Activated naive CD4-positive, alpha-beta T cell treated with anti-CD3 and anti-CD28 coated beads, Interleukin-2, amount 50 U/mL, for 24 hours (primary cell): Measurements from ENCODE around the gene U2AF2.
A peak's percentile ranks its signal among the peaks of the same experiment; 100 is the strongest.

Experiments used
- H3K27ac Mint-ChIP-seq: one replicate; pipeline ENCODE4 v1.8.0; 2021; ENCODE audit warnings: mild to moderate bottlenecking, mixed read lengths
- H3K27me3 Mint-ChIP-seq: one replicate; pipeline ENCODE4 v1.8.0; 2021; ENCODE audit warnings: mixed read lengths
- H3K36me3 Mint-ChIP-seq: one replicate; pipeline ENCODE4 v1.8.0; 2021; ENCODE audit warnings: mixed read lengths
- H3K4me1 Mint-ChIP-seq: one replicate; pipeline ENCODE4 v1.8.0; 2021; ENCODE audit warnings: mixed read lengths
- H3K4me3 Mint-ChIP-seq: one replicate; pipeline ENCODE4 v1.8.0; 2021; ENCODE audit warnings: mild to moderate bottlenecking, mixed read lengths
- H3K9me3 Mint-ChIP-seq: one replicate; pipeline ENCODE4 v1.8.0; 2021; ENCODE audit warnings: mixed read lengths

Gene U2AF2

GRCh38 chr19:55617426-55617825 is 37.4 kb upstream of the U2AF2 start:
- Mint-ChIP-seq H3K9me3 (no peaks in the 10 kb centered on the region), H3K27ac (peak overlapping the region; percentile 55), H3K4me3 (no peak overlapping the region), H3K27me3 (no peaks in the 10 kb centered on the region), H3K36me3 (peaks cover 8% of the 10 kb centered on the region), H3K4me1 (peaks cover 26% of the 10 kb centered on the region)

DNA sequence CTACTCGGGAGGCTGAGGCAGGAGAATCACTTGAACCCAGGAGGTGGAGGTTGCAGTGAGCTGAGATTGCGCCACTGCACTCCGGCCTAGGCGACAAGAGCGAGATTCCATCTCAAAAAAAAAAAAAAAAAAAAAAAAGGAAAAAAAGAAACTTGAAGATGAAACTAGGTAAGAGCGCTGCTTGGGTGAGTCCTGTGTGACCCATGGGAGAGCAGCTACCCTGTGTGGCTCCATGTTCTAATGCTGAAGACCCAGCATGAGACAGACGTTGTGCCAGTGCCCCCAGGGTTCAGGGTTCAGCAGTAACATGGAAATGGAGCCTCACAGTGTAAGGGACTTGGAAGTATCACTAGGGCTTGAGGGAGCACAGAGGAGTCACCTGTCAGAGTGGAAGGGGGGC is 36.4 kb upstream of the U2AF2 start:
- H3K36me3 Mint-ChIP-seq = peaks cover 4% of the 10 kb centered on the region
- H3K9me3 Mint-ChIP-seq = no peaks in the 10 kb centered on the region
- H3K4me3 Mint-ChIP-seq = no peak overlapping the region
- no peak overlapping the region for H3K27ac Mint-ChIP-seq
- peaks cover 22% of the 10 kb centered on the region for H3K4me1 Mint-ChIP-seq
- no peaks in the 10 kb centered on the region for H3K27me3 Mint-ChIP-seq

GRCh38 chr19:55619286-55619685 is 35.5 kb upstream of the U2AF2 start:
- H3K36me3 Mint-ChIP-seq = peaks cover 6% of the 10 kb centered on the region
- no peak overlapping the region for H3K27ac Mint-ChIP-seq
- no peaks in the 10 kb centered on the region for H3K27me3 Mint-ChIP-seq
- no peaks in the 10 kb centered on the region for H3K9me3 Mint-ChIP-seq
- peaks cover 28% of the 10 kb centered on the region for H3K4me1 Mint-ChIP-seq
- no peak overlapping the region for H3K4me3 Mint-ChIP-seq

GRCh38 chr19:55620410-55621204 is 34.2 kb upstream of the U2AF2 start:
- peak overlapping the region; percentile 30 for H3K27ac Mint-ChIP-seq
- H3K36me3 Mint-ChIP-seq = peaks cover 5% of the 10 kb centered on the region
- H3K9me3 Mint-ChIP-seq = no peaks in the 10 kb centered on the region
- no peaks in the 10 kb centered on the region for H3K27me3 Mint-ChIP-seq
- H3K4me3 Mint-ChIP-seq = no peak overlapping the region
- H3K4me1 Mint-ChIP-seq = peaks cover 37% of the 10 kb centered on the region

GRCh38 chr19:55621205-55621672 is 33.6 kb upstream of the U2AF2 start:
- peaks cover 42% of the 10 kb centered on the region for H3K4me1 Mint-ChIP-seq
- no peaks in the 10 kb centered on the region for H3K9me3 Mint-ChIP-seq
- H3K27ac Mint-ChIP-seq = no peak overlapping the region

GRCh38 chr19:55621673-55622231 is 33.1 kb upstream of the U2AF2 start:
- H3K27me3 Mint-ChIP-seq = no peaks in the 10 kb centered on the region
- H3K4me3 Mint-ChIP-seq = no peak overlapping the region
- no peak overlapping the region for H3K27ac Mint-ChIP-seq
- H3K9me3 Mint-ChIP-seq = no peaks in the 10 kb centered on the region
- H3K36me3 Mint-ChIP-seq = peaks cover 5% of the 10 kb centered on the region
- peaks cover 47% of the 10 kb centered on the region for H3K4me1 Mint-ChIP-seq

More at GRCh38 chr19:55621205-55621672, 33.6 kb upstream of the U2AF2 start:
- H3K36me3 Mint-ChIP-seq = peaks cover 5% of the 10 kb centered on the region
- no peaks in the 10 kb centered on the region for H3K27me3 Mint-ChIP-seq
- no peak overlapping the region for H3K4me3 Mint-ChIP-seq

DNA sequence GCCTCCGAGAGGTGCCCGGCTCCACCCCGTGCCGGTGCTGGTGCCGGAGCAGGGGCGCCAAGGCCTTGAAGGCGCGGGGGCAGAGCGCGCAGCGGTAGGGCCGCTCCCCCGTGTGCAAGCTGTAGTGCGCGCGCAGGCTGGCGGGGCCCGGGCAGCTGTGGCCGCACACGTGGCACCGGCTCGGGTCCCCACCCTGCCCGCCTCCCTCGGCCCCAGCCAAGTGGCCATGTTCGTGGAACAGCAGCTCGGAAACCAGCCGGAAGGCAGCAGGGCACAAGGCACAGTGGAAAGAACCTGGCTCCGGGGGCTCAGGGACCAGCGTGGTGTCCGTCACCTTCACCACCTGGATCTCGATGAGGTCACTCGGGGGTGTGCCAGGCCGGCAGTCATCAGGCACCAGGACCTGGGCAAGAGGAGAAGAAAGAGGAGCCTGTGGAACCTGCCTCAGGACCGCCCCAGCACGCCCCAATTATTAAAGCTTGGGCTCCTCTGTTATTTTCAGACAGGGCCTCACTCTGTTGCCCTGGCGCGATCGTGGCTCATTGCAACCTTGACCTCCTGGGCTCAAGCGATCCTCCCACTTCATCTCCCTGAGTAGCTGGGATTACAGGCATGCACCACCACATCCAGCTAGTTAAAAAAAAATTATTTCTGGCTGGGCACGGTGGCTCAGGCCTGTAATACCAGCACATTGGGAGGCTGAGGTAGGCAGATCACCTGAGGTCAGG is 32.4 kb upstream of the U2AF2 start:
- Mint-ChIP-seq H3K27ac (no peak overlapping the region), H3K27me3 (no peaks in the 10 kb centered on the region), H3K9me3 (no peaks in the 10 kb centered on the region), H3K4me3 (no peak overlapping the region), H3K36me3 (peaks cover 3% of the 10 kb centered on the region), H3K4me1 (peaks cover 51% of the 10 kb centered on the region)

- no peaks in the 10 kb centered on the region for H3K27me3 Mint-ChIP-seq
- peak overlapping the region; percentile 31 for H3K27ac Mint-ChIP-seq
- H3K4me3 Mint-ChIP-seq = peak overlapping the region; percentile 7
- H3K4me1 Mint-ChIP-seq = peaks cover 51% of the 10 kb centered on the region
- peaks cover 2% of the 10 kb centered on the region for H3K36me3 Mint-ChIP-seq
- H3K9me3 Mint-ChIP-seq = no peaks in the 10 kb centered on the region
Measured at GRCh38 chr19:55623130-55623529, 31.7 kb upstream of the U2AF2 start.

DNA sequence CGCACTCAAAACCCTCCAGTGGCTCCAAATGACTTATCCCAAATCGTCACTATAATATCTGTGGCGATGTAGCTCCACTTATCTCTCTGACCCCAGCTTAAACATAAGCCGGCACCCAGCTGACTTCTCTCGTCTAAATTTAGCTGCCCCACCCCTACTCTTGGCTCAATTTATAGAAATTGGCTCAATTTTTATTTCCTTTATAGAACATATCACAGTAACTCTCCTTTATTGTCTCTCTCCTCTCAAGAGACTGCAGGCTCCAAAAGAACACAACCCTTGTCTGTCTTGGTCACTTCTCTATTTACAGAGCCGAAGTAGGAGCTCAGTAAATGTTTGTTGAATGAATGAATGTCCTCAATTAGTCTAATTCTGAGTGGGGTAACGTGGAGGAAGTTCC is 31.3 kb upstream of the U2AF2 start:
- H3K27ac Mint-ChIP-seq = peak overlapping the region; percentile 31
- peak overlapping the region; percentile 7 for H3K4me3 Mint-ChIP-seq
- H3K4me1 Mint-ChIP-seq = peaks cover 51% of the 10 kb centered on the region
- H3K27me3 Mint-ChIP-seq = no peaks in the 10 kb centered on the region
- no peaks in the 10 kb centered on the region for H3K9me3 Mint-ChIP-seq
- H3K36me3 Mint-ChIP-seq = peaks cover 2% of the 10 kb centered on the region

- peak within 1 kb of the TSS; percentile 98 for H3K27ac Mint-ChIP-seq
- peaks cover 2% of the 10 kb centered on the region for H3K36me3 Mint-ChIP-seq
- H3K4me3 Mint-ChIP-seq = peak within 1 kb of the TSS; percentile 89
- H3K4me1 Mint-ChIP-seq = peaks cover 51% of the 10 kb centered on the region
- H3K9me3 Mint-ChIP-seq = no peaks in the 10 kb centered on the region
- no peaks in the 10 kb centered on the region for H3K27me3 Mint-ChIP-seq
Measured at GRCh38 chr19:55624109-55625003, 30.5 kb upstream of the U2AF2 start, which contains the start of gene ZNF784. ZNF784 (minus strand) TSS chr19:55624566; CDS start chr19:55624561, 5 bp downstream.

- Mint-ChIP-seq H3K27ac (peak overlapping the region; percentile 98), H3K27me3 (no peaks in the 10 kb centered on the region), H3K4me3 (peak overlapping the region; percentile 89), H3K36me3 (peaks cover 2% of the 10 kb centered on the region), H3K9me3 (no peaks in the 10 kb centered on the region), H3K4me1 (peaks cover 46% of the 10 kb centered on the region)
Measured at GRCh38 chr19:55625004-55625326, 29.9 kb upstream of the U2AF2 start.

GRCh38 chr19:55626350-55626749 is 28.5 kb upstream of the U2AF2 start:
- Mint-ChIP-seq H3K36me3 (peaks cover 2% of the 10 kb centered on the region), H3K4me3 (peak overlapping the region; percentile 74), H3K9me3 (no peaks in the 10 kb centered on the region), H3K4me1 (peaks cover 33% of the 10 kb centered on the region), H3K27ac (peak overlapping the region; percentile 51), H3K27me3 (no peaks in the 10 kb centered on the region)

DNA sequence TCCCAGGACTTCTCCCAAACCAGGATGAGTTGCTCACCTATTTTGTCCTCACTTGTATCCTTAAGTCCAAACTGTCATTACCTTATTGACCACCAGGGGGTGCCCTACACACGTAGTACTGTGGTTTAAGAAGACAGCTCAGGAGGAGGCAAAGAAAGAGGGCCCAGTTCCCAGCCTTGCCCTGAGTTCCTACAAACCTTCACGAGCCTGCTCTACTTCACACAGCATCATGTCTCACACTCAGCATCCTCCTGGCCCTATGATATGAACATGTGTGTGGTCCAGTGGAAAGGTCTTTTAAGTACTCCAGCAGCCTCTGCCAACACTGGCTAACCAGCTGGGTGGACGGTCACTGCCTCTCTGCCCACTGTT is 22.4 kb upstream of the U2AF2 start:
- Mint-ChIP-seq H3K27ac (peak overlapping the region; percentile 76), H3K27me3 (no peaks in the 10 kb centered on the region), H3K4me3 (peak overlapping the region; percentile 12), H3K4me1 (peaks cover 44% of the 10 kb centered on the region), H3K9me3 (no peaks in the 10 kb centered on the region), H3K36me3 (peaks cover 7% of the 10 kb centered on the region)

- Mint-ChIP-seq H3K9me3 (no peaks in the 10 kb centered on the region), H3K27me3 (no peaks in the 10 kb centered on the region), H3K4me3 (no peak overlapping the region), H3K36me3 (peaks cover 12% of the 10 kb centered on the region), H3K4me1 (peaks cover 51% of the 10 kb centered on the region), H3K27ac (no peak overlapping the region)
Measured at GRCh38 chr19:55633861-55634260, 21.0 kb upstream of the U2AF2 start.

GRCh38 chr19:55635334-55635717 is 19.5 kb upstream of the U2AF2 start:
- H3K9me3 Mint-ChIP-seq = no peaks in the 10 kb centered on the region
- peak overlapping the region; percentile 96 for H3K4me3 Mint-ChIP-seq
- H3K27ac Mint-ChIP-seq = peak overlapping the region; percentile 100
- H3K27me3 Mint-ChIP-seq = no peaks in the 10 kb centered on the region
- peaks cover 15% of the 10 kb centered on the region for H3K36me3 Mint-ChIP-seq
- peaks cover 58% of the 10 kb centered on the region for H3K4me1 Mint-ChIP-seq
